GM13977 (cell line): ENCODE data around the gene DMD.
A peak's percentile ranks its signal among the peaks of the same experiment; 100 is the strongest.

ENCODE experiments used
- DNase-seq: peaks from one replicate; pipeline ENCODE4 v3.0.0; 2012; ENCODE audit warnings: low spot score
- in situ Hi-C: fragments of 300-500 bp; cut with MboI; formaldehyde crosslinking; loops from one replicate; pipeline ENCODE4 v1.12.0; 2022; ENCODE audit warnings: low sequenced_read_pairs, low pct_unique_long_range_greater_than_20kb, mixed read lengths, inconsistent platforms; ENCODE audit not compliant: unreplicated experiment
- TF ChIP-seq, protein P1 (sequence below): IDR thresholded peaks from 2 replicates; pipeline ENCODE4 v1.5.1; 2012; ENCODE audit warnings: mild to moderate bottlenecking, control low read depth; ENCODE audit not compliant: insufficient read depth; ENCODE audit errors: extremely low read depth, missing control alignments

Gene DMD

GRCh38 chrX:31110657-31111056 lies 2100.7 kb downstream of the DMD start:
- TF ChIP-seq, protein P1, sequence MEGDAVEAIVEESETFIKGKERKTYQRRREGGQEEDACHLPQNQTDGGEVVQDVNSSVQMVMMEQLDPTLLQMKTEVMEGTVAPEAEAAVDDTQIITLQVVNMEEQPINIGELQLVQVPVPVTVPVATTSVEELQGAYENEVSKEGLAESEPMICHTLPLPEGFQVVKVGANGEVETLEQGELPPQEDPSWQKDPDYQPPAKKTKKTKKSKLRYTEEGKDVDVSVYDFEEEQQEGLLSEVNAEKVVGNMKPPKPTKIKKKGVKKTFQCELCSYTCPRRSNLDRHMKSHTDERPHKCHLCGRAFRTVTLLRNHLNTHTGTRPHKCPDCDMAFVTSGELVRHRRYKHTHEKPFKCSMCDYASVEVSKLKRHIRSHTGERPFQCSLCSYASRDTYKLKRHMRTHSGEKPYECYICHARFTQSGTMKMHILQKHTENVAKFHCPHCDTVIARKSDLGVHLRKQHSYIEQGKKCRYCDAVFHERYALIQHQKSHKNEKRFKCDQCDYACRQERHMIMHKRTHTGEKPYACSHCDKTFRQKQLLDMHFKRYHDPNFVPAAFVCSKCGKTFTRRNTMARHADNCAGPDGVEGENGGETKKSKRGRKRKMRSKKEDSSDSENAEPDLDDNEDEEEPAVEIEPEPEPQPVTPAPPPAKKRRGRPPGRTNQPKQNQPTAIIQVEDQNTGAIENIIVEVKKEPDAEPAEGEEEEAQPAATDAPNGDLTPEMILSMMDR = no peak
- in situ Hi-C loops = no loop called here
- no peak for DNase-seq

DNA sequence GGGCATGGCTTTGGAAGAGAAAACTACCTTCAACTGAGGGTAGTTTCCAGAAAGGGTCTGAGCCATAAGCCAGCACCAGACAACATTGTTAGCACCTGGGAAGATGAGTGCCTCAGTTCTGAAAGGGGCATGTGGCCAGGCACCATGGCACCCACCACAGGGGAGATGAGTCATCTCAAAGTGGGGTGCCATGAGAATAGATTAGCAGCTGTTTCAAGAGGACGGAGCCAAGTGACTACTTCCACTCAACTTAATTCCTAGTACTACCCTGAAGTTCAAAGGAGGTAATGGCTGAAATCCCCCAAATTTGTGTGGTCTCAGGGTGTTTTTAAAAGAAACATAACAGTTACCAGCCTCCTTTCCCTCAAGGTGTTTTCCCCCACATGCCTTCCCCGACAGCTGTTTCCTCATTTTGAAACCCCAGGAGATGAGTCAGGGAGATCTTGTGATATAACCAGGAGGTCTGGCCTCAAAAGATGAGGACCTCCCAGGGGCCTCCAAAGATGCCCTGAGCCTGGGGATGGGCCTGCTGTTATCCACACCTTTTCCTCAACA lies 2111.7 kb downstream of the DMD start:
- in situ Hi-C loops = no loop called here
- TF ChIP-seq, protein P1 = no peak
- peak; percentile 39 for DNase-seq

DNA sequence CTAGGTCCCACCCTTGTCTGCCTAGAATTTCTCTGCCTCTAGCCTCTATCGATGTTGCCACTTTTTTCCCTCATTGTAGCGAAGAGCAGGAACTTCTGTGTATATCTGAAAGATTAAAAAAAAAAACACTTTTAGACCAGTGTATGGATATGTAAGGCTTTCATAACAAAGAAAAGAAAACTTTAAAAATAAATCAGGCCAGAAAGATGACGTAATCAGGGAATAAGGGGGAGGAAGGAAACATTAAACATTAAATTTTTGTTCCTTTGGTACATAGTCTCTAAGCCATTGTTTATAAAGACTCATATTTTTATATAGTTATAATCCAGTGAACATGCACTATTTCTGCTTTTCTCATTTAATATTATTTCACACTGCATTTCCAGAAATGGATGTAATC lies 2113.3 kb downstream of the DMD start:
- in situ Hi-C loops = no loop called here
- TF ChIP-seq, protein P1 = no peak
- DNase-seq = no peak

- in situ Hi-C loops = no loop called here
- no peak for DNase-seq
- TF ChIP-seq, protein P1 = no peak
Measured at GRCh38 chrX:31093639-31093975, 2117.7 kb downstream of the DMD start.

GRCh38 chrX:31092970-31093638 lies 2118.2 kb downstream of the DMD start:
- TF ChIP-seq, protein P1 = no peak
- in situ Hi-C loops = no loop called here
- DNase-seq = no peak

DNA sequence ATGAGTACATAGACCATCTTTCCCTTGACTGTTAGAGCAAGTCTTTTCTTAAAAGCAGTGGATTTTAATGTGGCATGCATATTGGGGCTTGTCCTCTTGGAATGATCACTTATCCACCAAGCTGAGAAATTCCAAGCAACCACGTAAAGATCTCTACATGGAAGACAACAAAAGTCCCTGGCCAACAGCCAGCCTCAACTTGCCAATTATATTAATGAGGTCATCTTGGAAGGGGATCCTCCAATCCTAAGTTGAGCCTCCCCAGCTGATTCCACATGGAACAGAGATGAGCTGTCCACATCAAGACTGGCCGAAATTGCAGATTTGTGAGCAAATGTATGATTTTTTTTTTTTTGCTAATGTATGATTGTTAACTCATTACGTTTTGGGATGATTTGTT lies 2118.9 kb downstream of the DMD start:
- DNase-seq = no peak
- TF ChIP-seq, protein P1 = no peak
- in situ Hi-C loops = no loop called here
